Skeletal muscle tissue (tissue), 4 donors: Measurements from ENCODE around the gene CHDH. TPM values are rescaled to one million over a fixed set of nuclear protein-coding genes. Genes with fewer than 3 reads are reported as not detected.

Experiments
- H3K27ac ChIP-seq: one replicate; pipeline ENCODE4 v1.7.0; 2013; ENCODE audit warnings: mild to moderate bottlenecking, low read depth, low read length, inconsistent platforms
- H3K27me3 ChIP-seq, 3 donors: one replicate each; pipeline ENCODE4 v1.7.0; 2013; ENCODE audit warnings: low read length in 3 of 3; ENCODE audit not compliant: control insufficient read depth in 3 of 3, insufficient read depth in 3 of 3
- H3K36me3 ChIP-seq, 3 donors: one replicate each; pipeline ENCODE4 v1.7.0; 2013; ENCODE audit warnings: low read length in 3 of 3; ENCODE audit not compliant: control insufficient read depth in 3 of 3, insufficient read depth in 3 of 3
- H3K4me1 ChIP-seq, 3 donors: one replicate each; pipeline ENCODE4 v1.7.0; 2013; ENCODE audit warnings: low read length in 3 of 3, mild to moderate bottlenecking in 3 of 3; ENCODE audit not compliant: control insufficient read depth in 3 of 3, insufficient read depth in 3 of 3
- H3K4me3 ChIP-seq, 3 donors: one replicate each; pipeline ENCODE4 v1.7.0; 2013; ENCODE audit warnings: low read length in 3 of 3
- H3K9ac ChIP-seq, 3 donors: one replicate each; pipeline ENCODE4 v1.7.0; 2013; ENCODE audit warnings: low read length in 3 of 3, mild to moderate bottlenecking in 3 of 3, moderate library complexity in 2 of 3, low read depth in 1 of 3
- H3K9me3 ChIP-seq, 3 donors: one replicate each; pipeline ENCODE4 v1.7.0; 2013; ENCODE audit warnings: low read length in 3 of 3; ENCODE audit not compliant: control insufficient read depth in 3 of 3
- total RNA-seq: library from RNA; depleted of rRNA; stranded (reverse); fragments of >200 nt; gene quantifications from one replicate; pipeline ENCODE4 v1.2.3, GENCODE V29; 2014
- donor health status: Osteomylitis.

CHDH gene
- total RNA-seq, 1 donor from 2014 or later, result 0.52 TPM

DNA sequence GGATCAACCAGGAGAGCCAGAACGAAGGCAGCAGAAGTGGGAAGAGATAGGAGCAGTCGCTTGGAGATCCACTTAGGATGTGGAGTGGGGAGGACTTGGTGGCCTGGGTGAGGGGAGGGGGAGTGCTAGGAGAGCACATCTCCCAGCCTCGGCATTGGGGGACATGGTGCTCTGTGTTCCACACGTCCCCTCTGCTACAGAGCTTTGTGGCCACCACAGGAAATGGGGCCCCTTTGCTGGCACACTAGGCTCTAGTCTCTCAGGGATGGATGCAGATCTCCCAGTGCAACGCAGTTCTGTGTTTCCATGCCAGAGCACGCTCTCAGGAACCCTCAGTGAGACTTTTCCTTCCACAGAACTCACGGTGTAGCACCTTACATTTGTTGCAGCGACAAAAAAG, 68.8 kb downstream of the CHDH start:
- Histone ChIP-seq H3K4me3 (no peak overlapping the region), H3K9ac (no peak overlapping the region), H3K36me3 (no peaks in the 10 kb centered on the region), H3K9me3 (no peaks in the 10 kb centered on the region), H3K4me1 (peaks cover 0 to 2% (median 0%) of the 10 kb centered on the region in 3 donors), H3K27ac (no peak overlapping the region), H3K27me3 (peaks cover 3 to 7% (median 4%) of the 10 kb centered on the region in 3 donors)

DNA sequence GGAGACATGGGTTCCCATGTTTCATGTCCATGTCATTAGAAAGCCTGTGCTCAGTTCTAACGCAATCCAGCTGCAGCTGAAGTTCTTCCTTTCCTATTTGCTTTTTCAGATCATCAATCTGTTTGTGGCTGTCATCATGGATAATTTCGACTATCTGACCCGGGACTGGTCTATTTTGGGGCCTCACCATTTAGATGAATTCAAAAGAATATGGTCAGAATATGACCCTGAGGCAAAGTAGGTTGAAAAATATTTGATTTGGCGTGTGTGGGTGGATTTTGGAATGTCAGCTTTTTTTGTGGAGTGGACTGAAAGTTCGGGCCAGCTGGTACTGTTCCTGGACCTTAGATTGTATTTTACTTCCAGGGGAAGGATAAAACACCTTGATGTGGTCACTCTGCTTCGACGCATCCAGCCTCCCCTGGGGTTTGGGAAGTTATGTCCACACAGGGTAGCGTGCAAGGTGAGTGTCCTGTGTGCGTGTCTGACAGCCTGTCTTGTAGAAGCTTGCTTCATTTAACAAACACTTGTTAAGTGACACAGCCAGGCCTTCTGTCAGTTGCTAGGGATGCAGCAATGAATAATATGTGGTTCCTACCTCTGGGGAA, 69.6 kb downstream of the CHDH start:
- Histone ChIP-seq H3K27ac (no peak overlapping the region), H3K27me3 (peaks cover 3 to 13% (median 4%) of the 10 kb centered on the region in 3 donors), H3K4me3 (no peak overlapping the region), H3K4me1 (peaks cover 0 to 2% (median 0%) of the 10 kb centered on the region in 3 donors), H3K9ac (peak overlapping the region in 1 of 3 donors; percentile 25), H3K36me3 (no peaks in the 10 kb centered on the region), H3K9me3 (no peaks in the 10 kb centered on the region)

DNA sequence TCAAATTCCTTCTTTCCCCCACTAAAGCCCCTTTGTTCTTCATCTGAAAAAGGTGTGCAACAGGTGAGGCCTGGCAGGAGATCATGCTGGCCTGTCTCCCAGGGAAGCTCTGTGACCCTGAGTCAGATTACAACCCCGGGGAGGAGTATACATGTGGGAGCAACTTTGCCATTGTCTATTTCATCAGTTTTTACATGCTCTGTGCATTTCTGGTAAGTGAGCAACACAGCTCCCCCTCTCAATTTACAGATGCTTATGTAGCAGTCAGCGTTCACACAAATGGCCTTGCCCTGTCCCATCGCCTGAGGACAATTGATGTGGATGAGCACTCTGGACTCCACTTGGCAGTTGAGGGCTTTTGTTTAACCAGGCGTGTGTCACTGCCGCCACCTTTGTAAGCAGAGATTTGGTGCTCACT, 70.4 kb downstream of the CHDH start:
- Histone ChIP-seq H3K27me3 (peaks cover 3 to 15% (median 7%) of the 10 kb centered on the region in 3 donors), H3K27ac (no peak overlapping the region), H3K4me3 (no peak overlapping the region), H3K36me3 (no peaks in the 10 kb centered on the region), H3K4me1 (peaks cover 0 to 2% (median 0%) of the 10 kb centered on the region in 3 donors), H3K9me3 (no peaks in the 10 kb centered on the region), H3K9ac (no peak overlapping the region)

DNA sequence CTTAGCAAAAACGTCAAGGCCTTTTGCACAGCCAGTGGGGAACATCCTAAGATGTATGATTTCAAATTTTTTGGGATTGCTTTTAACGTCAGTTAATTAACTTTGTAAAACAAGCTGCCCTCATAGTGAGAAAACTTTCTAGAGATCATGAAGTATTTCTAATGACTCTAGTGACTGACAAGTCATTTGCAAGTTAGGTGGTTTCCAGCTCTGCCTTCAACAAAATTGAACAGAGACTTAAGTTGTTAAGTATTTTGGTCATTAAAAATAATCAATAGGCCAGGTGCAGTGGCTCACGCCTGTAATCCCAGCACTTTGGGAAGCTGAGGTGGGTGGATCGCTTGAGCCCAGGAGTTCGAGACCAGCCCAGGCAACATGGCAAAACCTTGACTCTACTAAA, 71.2 kb downstream of the CHDH start:
- Histone ChIP-seq H3K27me3 (peaks cover 3 to 19% (median 14%) of the 10 kb centered on the region in 3 donors), H3K4me1 (peaks cover 0 to 2% (median 0%) of the 10 kb centered on the region in 3 donors), H3K9ac (no peak overlapping the region), H3K4me3 (no peak overlapping the region), H3K36me3 (no peaks in the 10 kb centered on the region), H3K9me3 (no peaks in the 10 kb centered on the region), H3K27ac (no peak overlapping the region)

GRCh38 chr3:53774414-53774813, 71.8 kb downstream of the CHDH start:
- Histone ChIP-seq H3K4me1 (peaks cover 0 to 2% (median 0%) of the 10 kb centered on the region in 3 donors), H3K36me3 (no peaks in the 10 kb centered on the region), H3K27me3 (peaks cover 6 to 23% (median 18%) of the 10 kb centered on the region in 3 donors), H3K9me3 (no peaks in the 10 kb centered on the region), H3K27ac (no peak overlapping the region), H3K4me3 (no peak overlapping the region), H3K9ac (no peak overlapping the region)

DNA sequence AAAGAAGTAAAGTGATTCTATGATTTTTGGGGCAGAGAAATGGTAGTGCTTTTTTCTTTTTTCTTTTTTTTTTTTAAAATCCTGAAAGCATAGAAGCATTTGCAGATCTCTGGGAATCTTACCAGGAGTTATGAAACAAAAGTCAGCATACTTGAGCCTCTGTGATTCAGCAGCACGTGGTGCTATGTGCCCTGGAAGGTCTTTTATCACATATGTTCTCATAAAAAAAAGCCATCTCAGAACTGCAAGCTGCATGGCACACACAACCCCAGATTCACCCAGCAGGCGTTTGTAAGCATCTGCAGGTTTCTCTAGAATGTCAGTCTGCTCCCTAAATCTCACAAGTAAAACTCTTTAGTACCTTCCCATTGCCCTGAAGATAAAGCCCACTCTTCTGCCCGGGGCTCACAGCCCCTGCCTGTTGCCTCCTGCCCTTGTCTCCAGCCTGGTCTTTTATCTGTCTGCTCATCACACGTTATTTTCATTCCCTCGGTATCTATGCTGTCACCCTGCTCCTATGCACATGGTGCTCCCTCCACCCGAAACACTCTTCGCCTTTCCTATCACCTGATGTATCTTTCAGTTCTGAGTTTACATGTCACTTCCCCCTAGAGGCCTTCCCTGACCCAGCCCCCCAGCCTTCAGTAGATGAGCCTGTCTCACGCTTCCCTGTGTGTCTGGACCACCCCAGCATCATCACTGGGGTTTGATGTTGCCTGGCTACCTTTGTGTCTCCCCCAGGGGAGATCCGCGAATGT, 72.4 kb downstream of the CHDH start:
- no peak overlapping the region for H3K4me3 ChIP-seq
- no peaks in the 10 kb centered on the region for H3K36me3 ChIP-seq
- H3K27ac ChIP-seq, result no peak overlapping the region
- H3K9me3 ChIP-seq, result no peaks in the 10 kb centered on the region
- peaks cover 12 to 29% (median 23%) of the 10 kb centered on the region in 3 donors for H3K27me3 ChIP-seq
- no peak overlapping the region for H3K9ac ChIP-seq
- H3K4me1 ChIP-seq, result peaks cover 0 to 2% (median 0%) of the 10 kb centered on the region in 3 donors

GRCh38 chr3:53773021-53773436, 73.2 kb downstream of the CHDH start:
- no peaks in the 10 kb centered on the region for H3K9me3 ChIP-seq
- H3K27me3 ChIP-seq, result peaks cover 12 to 29% (median 27%) of the 10 kb centered on the region in 3 donors
- H3K4me3 ChIP-seq, result no peak overlapping the region
- H3K36me3 ChIP-seq, result no peaks in the 10 kb centered on the region
- H3K9ac ChIP-seq, result no peak overlapping the region
- no peak overlapping the region for H3K27ac ChIP-seq
- H3K4me1 ChIP-seq, result peaks cover 0 to 2% (median 0%) of the 10 kb centered on the region in 3 donors

GRCh38 chr3:53772562-53772961, 73.7 kb downstream of the CHDH start:
- Histone ChIP-seq H3K27me3 (peaks cover 12 to 30% (median 29%) of the 10 kb centered on the region in 3 donors), H3K9ac (no peak overlapping the region), H3K4me1 (peaks cover 0 to 2% (median 0%) of the 10 kb centered on the region in 3 donors), H3K36me3 (no peaks in the 10 kb centered on the region), H3K27ac (no peak overlapping the region), H3K4me3 (no peak overlapping the region), H3K9me3 (no peaks in the 10 kb centered on the region)

DNA sequence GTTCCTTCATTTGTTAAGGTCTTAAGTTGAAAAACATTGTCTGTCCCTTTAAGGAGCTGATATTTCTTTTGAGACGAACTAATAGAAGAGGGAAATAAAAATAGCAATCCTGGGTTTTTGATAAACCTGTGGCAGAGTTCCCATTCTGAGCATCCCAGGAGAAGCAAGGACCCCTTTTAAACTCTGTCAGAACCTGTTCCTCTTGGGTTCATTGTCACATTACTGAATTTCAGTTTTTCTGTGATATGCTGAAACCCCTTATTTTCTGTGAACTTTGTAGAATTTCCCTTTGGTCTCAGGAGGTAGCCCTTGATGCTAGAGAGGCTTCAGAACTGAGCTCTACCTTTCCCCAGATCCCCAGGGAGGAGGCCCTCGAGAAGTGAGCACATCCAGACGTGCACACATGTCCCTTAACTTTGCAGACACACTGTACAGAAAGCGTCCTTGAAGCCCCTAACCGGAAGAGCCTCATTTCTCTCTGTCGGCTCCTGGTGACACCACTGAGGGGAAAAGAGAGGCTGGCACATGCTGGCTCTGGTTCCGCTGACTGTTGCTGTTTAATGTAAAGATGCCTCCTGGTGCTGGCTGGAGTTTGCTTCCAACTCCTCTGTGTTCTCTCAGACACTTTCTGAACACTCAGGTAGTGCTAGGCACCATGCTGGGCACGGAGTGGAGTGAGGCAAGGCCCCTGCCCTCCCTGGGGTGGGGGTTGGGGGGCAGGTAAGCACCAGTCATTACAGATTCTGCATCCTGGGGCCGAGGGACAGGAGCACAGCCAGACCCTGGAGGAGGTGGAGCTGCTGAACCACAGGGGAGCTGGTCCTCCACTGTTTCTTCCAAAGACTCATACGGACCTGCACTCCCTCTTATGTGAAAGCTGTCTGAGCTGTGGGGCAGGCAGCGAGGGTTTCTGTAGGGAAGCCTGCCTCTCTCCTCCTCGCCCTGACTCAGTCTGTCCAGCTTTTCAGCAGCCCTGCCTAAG, 77.5 kb downstream of the CHDH start:
- H3K9me3 ChIP-seq, result no peaks in the 10 kb centered on the region
- no peak overlapping the region for H3K27ac ChIP-seq
- H3K4me3 ChIP-seq, result no peak overlapping the region
- H3K36me3 ChIP-seq, result no peaks in the 10 kb centered on the region
- H3K27me3 ChIP-seq, result peaks cover 12 to 34% (median 30%) of the 10 kb centered on the region in 3 donors
- peaks cover 0 to 2% (median 0%) of the 10 kb centered on the region in 3 donors for H3K4me1 ChIP-seq
- H3K9ac ChIP-seq, result no peak overlapping the region
